ENCODE measurements around the gene FBXL22.
"Not testable (repeated sequence)": the region's sequence is repeated elsewhere in the genome, so short reads cannot be mapped to it uniquely, and the experiment has no call there.

Gene FBXL22

GRCh38 chr15:63595065-63595464 is 2.1 kb upstream of the FBXL22 start:
- no peak for DNase-seq

GRCh38 chr15:63595688-63596087 is 1.5 kb upstream of the FBXL22 start:
- no peak for DNase-seq

- DNase-seq: no peak
These were observed 530 bp upstream of the FBXL22 start for GRCh38 chr15:63596676-63597037.

GRCh38 chr15:63597821-63598220 is 634 bp downstream of the FBXL22 start:
- DNase-seq: no peak

GRCh38 chr15:63598473-63599400 is 1.6 kb downstream of the FBXL22 start:
- DNase-seq: no peak

GRCh38 chr15:63599401-63600000 is 2.3 kb downstream of the FBXL22 start:
- peak; percentile 62 for DNase-seq

GRCh38 chr15:63600001-63600615 is 2.9 kb downstream of the FBXL22 start:
- DNase-seq: no peak

GRCh38 chr15:63600616-63601025 is 3.4 kb downstream of the FBXL22 start:
- peak; percentile 97 for DNase-seq

- DNase-seq: no peak
These were observed 4.0 kb downstream of the FBXL22 start for GRCh38 chr15:63601026-63601703.

- DNase-seq: no peak
These were observed 4.6 kb downstream of the FBXL22 start for GRCh38 chr15:63601704-63602185.

- no peak for DNase-seq
These were observed 5.4 kb downstream of the FBXL22 start for GRCh38 chr15:63602595-63602994.

GRCh38 chr15:63603516-63603915 is 6.3 kb downstream of the FBXL22 start:
- no peak for DNase-seq

GRCh38 chr15:63604281-63604680 is 7.1 kb downstream of the FBXL22 start:
- no peak for DNase-seq

- DNase-seq: no peak
These were observed 7.8 kb downstream of the FBXL22 start for GRCh38 chr15:63605036-63605435.

- DNase-seq: no peak
These were observed 8.6 kb downstream of the FBXL22 start for GRCh38 chr15:63605816-63606215.

- no peak for DNase-seq
These were observed 9.1 kb downstream of the FBXL22 start for GRCh38 chr15:63606308-63606707.

- no peak for DNase-seq
These were observed 11.8 kb downstream of the FBXL22 start for GRCh38 chr15:63608989-63609388.

- no peak for DNase-seq
These were observed 12.3 kb downstream of the FBXL22 start for GRCh38 chr15:63609448-63609847.

GRCh38 chr15:63610209-63610841 is 13.1 kb downstream of the FBXL22 start:
- DNase-seq: peak; percentile 54

- no peak for DNase-seq
These were observed 14.0 kb downstream of the FBXL22 start for GRCh38 chr15:63611177-63611576.

GRCh38 chr15:63612300-63612699 is 15.1 kb downstream of the FBXL22 start:
- no peak for DNase-seq

GRCh38 chr15:63615935-63616334 is 18.7 kb downstream of the FBXL22 start:
- no peak for DNase-seq

- DNase-seq: not testable (repeated sequence)
These were observed 20.0 kb downstream of the FBXL22 start for GRCh38 chr15:63617147-63617546.
